GM19372 (cell line): ENCODE data around the gene RORC.

Source experiments
- ATAC-seq: cut with Tn5 transposase; IDR thresholded peaks from one replicate; pipeline ENCODE4 v1.9.1; 2021; ENCODE audit warnings: mild to moderate bottlenecking, low read depth, moderate library complexity; ENCODE audit not compliant: unreplicated experiment

RORC gene

DNA sequence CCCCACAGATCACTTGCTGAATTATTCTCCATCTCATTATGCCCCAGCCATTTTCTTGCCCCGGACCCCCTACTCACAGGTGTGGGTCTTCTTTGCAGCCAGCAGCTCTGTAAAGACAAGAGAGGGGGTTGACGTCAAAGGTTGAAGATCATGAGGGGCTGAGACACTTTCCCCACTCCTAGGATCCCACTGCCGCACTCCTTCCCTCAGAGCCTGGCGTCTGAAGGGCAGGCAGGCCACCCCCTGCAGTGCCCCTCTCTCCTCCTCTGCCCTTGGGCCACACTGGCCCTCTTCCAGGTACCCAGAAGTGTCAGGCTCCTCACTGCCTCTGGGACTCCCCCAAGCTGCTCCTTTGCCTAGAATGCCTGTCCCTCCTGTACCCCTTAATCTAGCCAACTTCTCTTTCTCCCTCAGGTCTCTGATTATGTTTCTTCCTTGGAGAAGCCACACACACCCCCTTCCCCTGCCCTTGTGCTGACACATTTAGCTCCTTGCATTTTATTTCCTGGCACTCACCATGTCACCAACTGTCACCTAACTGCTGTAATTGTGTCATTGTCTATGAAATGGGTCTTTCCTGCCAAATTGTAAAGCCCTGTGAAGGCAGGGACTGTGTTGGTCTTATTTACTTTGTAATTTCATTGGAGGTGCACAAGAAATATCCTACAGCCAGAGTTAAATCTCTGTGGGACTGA lies 2.1 kb downstream of the RORC start:
- no peak for ATAC-seq

GRCh38 chr1:151828921-151829320 lies 2.7 kb downstream of the RORC start:
- ATAC-seq: no peak

DNA sequence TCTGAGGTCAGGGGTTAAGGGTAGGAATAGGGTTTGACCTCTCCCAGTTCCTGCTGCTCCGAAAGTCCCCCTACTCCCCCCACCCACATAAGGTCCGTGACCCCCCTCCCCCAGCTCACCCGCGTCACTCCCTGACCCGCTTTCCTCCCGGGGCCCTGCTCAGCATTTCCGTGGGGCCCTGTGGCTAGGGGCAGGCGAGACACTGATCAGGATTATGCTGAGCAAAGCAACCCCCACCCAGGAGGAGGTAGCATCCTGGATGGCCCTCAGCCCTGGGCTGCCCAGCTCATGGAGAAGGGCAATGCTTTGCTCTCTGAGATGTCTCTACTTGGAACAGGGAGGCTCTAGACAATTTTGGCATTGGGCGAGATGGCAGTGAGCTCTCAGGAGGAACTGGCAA lies 3.7 kb downstream of the RORC start:
- no peak for ATAC-seq

GRCh38 chr1:151825751-151826660 lies 5.6 kb downstream of the RORC start:
- ATAC-seq: no peak

- ATAC-seq: no peak
Observed at GRCh38 chr1:151825204-151825603, 6.4 kb downstream of the RORC start.

- ATAC-seq: no peak
Observed at GRCh38 chr1:151823175-151823574, 8.4 kb downstream of the RORC start.

- ATAC-seq: no peak
Observed at GRCh38 chr1:151822404-151822803, 9.2 kb downstream of the RORC start.

DNA sequence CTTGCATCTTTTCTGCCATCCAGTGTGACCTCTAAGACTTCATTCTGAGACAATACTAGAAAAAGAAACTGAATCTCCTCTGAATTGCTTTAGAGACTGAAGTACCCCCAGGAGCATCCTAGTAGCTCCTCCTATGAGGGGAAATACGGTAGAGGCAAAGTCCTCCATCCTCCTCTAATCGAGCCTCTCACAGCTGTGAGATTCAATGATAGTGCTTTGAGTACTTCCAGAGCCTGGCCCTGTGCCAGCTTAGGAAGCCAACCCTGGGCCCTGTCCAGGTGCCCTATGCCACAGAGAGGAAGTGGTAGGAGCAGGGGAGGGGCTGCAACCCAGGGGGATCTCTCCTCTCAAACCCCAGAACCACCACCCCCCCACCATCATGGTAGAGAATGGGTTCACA lies 10.7 kb downstream of the RORC start:
- ATAC-seq: no peak

DNA sequence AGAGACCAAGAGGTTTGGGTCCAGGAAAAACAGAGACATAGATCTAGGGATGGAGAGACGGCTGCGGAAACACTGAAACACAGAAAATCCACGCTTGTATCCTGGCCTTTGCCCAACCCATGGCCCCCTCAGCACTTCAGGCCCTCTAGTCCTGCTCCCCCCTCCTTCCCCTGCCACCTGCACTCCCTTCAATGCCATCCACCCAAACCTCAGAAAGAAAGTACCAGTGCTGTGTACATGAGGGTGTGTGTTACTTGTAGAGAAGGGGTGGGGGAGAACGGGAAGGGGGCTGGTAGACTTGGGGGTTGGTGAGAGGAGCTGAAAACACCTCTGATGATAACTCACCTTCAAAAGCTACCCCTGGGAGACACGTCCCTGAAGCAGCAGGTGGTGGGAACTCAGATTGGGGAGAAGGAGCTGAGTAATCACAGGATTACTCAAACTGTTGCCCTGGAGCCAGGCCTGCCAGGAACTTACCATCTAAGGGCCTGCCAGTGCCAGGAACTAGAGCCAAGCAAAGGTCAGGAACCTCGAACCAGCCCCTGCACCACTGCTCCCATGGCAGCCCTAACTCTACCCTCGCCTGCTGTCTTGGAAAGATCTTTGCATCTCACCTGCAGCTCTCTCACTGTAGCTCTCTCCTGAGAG lies 11.5 kb downstream of the RORC start:
- ATAC-seq: no peak

DNA sequence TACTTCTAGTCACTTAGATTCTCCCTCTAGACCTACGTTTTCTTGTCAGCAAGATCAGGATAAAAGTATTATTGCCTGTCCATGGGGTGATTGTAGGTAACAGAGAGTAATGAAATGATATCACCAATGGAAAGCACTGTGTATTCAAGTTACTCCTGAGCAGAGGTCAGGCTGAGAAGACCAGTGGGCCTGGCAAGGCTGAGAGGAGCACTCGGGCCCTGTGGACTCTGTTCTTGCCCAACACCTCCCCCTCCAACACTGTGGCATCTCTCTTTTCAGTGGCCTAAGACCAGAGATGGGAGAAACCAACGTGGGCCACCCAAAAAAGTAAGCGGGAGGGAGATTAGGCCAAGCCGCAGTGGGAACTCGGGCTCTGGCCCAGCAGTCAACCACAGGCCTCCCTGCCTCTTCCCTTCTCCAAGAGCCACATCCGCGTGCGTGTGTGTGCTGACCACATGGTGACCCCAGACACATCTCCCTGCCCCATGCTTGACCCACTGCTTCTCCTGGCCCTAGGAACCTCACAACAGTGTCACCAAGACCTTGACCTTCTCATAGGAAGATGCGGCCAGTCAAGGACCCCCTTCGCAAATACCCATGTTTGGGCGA lies 12.3 kb downstream of the RORC start:
- no peak for ATAC-seq

GRCh38 chr1:151817353-151817730 lies 14.3 kb downstream of the RORC start:
- ATAC-seq: no peak

- ATAC-seq: no peak
Observed at GRCh38 chr1:151816548-151817352, 14.9 kb downstream of the RORC start.

DNA sequence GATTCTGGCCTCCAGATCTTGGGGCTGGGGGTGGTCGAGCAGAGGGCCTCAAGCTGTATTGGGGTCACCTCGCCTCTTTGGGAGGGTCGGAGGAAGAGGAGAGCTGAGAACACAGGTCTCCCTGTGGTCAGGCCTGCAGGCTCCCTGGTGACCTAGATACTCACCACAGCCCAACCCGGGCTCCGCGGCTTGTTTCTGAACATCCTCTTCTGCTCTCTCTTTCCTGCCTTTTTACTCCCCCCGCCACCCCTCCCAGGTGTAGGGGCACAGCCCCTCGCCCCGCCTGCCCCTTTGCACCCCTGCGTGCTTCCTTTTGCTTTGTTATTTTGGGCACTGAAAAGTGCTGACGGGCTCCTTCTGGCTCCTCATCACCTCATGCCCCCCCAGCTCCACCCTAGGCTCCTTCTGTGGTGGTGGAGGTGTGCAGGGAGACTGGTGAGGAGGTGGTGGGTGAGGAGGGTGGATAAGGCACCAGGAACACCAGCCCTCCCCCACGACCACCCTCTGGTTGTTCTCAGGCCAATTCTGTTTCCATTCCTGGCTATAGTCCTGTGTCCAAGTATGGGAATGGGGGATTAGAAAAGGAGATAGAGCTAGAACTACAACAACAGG lies 15.8 kb downstream of the RORC start:
- no peak for ATAC-seq

DNA sequence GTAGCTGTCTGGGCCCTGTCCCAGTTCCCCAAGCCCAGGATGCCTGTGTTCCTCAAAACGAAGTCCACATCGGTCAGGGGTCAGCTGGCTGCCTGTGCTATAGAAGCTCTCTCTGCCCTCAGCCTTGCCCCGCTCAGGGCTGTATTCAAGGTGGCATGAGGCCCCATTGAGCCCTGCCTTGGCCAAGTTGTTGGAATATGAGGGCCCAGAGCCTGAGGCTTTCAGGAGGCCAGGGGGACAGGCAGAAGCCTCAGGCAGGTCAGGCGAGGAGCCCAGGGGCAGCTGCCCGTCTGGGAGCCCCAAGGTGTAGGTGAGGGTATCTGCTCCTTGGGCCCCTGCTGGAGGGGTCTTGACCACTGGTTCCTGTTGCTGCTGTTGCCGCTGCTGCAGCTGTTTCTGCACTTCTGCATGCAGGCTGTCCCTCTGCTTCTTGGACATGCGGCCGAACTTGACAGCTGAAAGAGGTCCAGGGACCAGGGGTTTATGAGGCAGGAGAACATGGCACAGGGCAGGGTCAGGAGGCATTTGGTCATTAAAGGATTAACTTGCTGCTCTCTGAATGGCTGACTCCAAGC lies 16.5 kb downstream of the RORC start:
- ATAC-seq: no peak

- no peak for ATAC-seq
Observed at GRCh38 chr1:151814426-151814825, 17.2 kb downstream of the RORC start.

DNA sequence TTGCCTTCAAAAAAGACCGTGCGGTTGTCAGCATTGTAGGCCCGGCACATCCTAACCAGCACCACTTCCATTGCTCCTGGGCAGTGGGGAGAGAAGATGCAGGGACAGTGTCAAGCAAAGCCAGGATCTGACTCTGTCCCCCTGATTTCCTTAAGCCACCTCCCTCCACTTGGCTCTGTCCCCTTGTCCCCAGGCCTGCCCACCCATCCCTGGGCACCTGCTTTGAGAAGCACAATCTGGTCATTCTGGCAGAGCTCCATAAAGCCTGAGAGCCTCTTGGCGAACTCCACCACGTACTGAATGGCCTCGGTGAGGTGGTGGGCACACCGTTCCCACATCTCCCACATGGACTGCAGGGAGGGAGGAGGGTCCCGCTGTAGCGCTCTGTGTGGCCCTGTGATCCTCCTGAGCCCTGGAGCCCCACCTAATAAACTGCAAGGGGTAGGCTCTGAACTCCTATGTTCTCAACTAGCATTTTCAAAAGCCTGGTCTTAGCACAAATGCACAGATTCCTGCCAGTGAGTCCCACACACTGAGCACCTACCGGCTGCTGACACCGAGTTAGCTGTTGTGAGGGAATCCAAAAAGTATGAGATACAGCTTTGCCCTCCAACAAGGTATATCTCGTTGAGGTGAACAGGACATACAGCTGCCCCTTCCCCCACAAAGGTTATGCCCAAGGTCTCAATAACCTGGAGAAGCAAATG lies 18.2 kb downstream of the RORC start:
- no peak for ATAC-seq

DNA sequence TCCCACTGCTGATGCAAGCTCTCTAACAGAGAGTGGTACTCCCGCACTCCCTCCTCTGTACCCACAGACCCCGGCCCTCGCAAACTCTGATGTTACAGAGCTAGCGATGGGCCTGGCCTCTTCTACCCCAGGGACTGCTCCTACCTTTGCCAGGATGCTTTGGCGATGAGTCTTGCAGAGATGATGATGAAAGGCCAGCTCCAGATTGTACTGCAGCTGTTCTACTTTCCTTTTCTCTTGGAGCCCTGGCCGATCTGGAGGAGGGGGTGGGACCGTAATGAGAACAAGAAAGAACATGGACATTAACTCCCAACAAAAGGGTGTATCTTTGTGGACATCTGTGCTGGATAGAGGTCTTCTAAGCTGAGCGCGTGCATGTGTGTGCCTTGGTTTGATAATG lies 20.4 kb downstream of the RORC start:
- no peak for ATAC-seq

- no peak for ATAC-seq
Observed at GRCh38 chr1:151809985-151810556, 21.5 kb downstream of the RORC start.
